SU-DHL-6 (cell line): ENCODE results near the gene C1QC.

Source experiments
- H2AFZ ChIP-seq: fragments of 200-600 bp; sonication (generic); 2 replicates; pipeline ENCODE4 v1.6.1; 2014; ENCODE audit warnings: low read depth, mild to moderate bottlenecking, moderate library complexity, mixed read lengths, antibody characterized with exemption, low read length; ENCODE audit not compliant: severe bottlenecking
- H3F3A ChIP-seq: fragments of 200-600 bp; shearing (Covaris generic); 2 replicates; pipeline ENCODE4 v1.6.0; 2016; ENCODE audit warnings: antibody characterized with exemption, mild to moderate bottlenecking; ENCODE audit not compliant: insufficient read depth
- H3K27ac ChIP-seq: fragments of 200-600 bp; sonication (generic); 2 replicates; pipeline ENCODE4 v1.5.1; 2016; ENCODE audit warnings: low read depth, mild to moderate bottlenecking, low read length, moderate library complexity, mixed read lengths
- H3K27me3 ChIP-seq: fragments of 200-600 bp; sonication (generic), shearing (Covaris generic); 2 replicates; pipeline ENCODE4 v1.6.0; 2014; ENCODE audit warnings: mild to moderate bottlenecking, low read length
- H3K36me3 ChIP-seq: fragments of 200-600 bp; sonication (generic); 2 replicates; pipeline ENCODE4 v1.6.1; 2014; ENCODE audit warnings: mild to moderate bottlenecking, low read length, mixed read lengths
- H3K4me2 ChIP-seq: fragments of 300-600, 200-600 bp; shearing (Covaris generic), sonication (generic); 2 replicates; pipeline ENCODE4 v1.6.0; 2014; ENCODE audit warnings: low read length, low read depth, mild to moderate bottlenecking; ENCODE audit not compliant: poor library complexity, severe bottlenecking
- H3K4me3 ChIP-seq: fragments of 200-600 bp; sonication (generic); 2 replicates; pipeline ENCODE4 v1.5.1; 2014; ENCODE audit warnings: antibody characterized with exemption, low read length, mild to moderate bottlenecking, mixed read lengths; ENCODE audit not compliant: insufficient read depth, poor library complexity, severe bottlenecking
- H3K79me2 ChIP-seq: fragments of 200-600 bp; sonication (generic); 2 replicates; pipeline ENCODE4 v1.6.1; 2014; ENCODE audit warnings: mild to moderate bottlenecking, low read length, moderate library complexity; ENCODE audit not compliant: insufficient read depth
- H3K9ac ChIP-seq: fragments of 200-600 bp; sonication (generic); 2 replicates; pipeline ENCODE4 v1.7.0; 2014; ENCODE audit warnings: mild to moderate bottlenecking, low read length
- H3K9me2 ChIP-seq: fragments of 200-600 bp; sonication (generic); replicated peaks from 2 replicates; pipeline ENCODE4 v1.6.1; 2014; ENCODE audit warnings: low read length; ENCODE audit not compliant: insufficient read depth
- H3K9me3 ChIP-seq: fragments of 200-600 bp; sonication (generic); 2 replicates; pipeline ENCODE4 v1.6.1; 2014; ENCODE audit warnings: low read length, mixed read lengths; ENCODE audit not compliant: insufficient read depth
- H4K20me1 ChIP-seq: fragments of 200-600 bp; sonication (generic); 2 replicates; pipeline ENCODE4 v1.6.1; 2014; ENCODE audit warnings: low read depth, mild to moderate bottlenecking, antibody characterized with exemption, low read length, moderate library complexity, mixed read lengths
- EZH2phosphoT487 ChIP-seq: fragments of 200-600 bp; sonication (generic), shearing (Covaris generic); conservative IDR thresholded peaks from 2 replicates; pipeline ENCODE4 v1.6.1; 2018; ENCODE audit warnings: mild to moderate bottlenecking, antibody characterized with exemption, low read length, moderate library complexity, mixed read lengths
- TF ChIP-seq, protein P1 (sequence below): fragments of 200-600 bp; sonication (generic); IDR thresholded peaks from one replicate; pipeline ENCODE4 v1.5.1; 2017; ENCODE audit warnings: antibody characterized with exemption, mild to moderate bottlenecking, low read length, moderate library complexity; ENCODE audit not compliant: insufficient read depth, poor library complexity, severe bottlenecking

Gene C1QC

DNA sequence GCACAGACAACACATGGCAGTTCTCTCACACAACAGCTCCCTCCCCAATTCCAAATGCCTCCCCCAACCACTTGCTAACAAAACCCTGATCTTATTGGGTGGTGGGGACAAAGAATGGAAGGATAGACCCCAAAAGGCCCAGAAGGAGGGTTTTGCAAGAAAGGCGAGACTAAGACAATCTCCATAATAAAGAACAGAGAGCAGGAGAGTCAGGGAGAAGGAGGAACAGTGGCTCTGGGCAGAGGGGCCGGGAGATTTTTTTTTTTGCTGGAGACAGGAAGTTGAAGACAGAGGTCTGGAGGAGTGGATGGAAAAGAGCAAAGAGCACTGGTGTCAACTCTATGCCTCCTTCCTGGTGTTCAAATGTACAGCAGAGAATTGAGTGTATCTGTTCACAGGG is 13.5 kb upstream of the C1QC start:
- H3K4me2 ChIP-seq: no peak overlapping the region
- H3K4me3 ChIP-seq: no peak overlapping the region
- no peak overlapping the region for H2AFZ ChIP-seq
- H3K36me3 ChIP-seq: no peaks in the 10 kb centered on the region
- no peaks in the 10 kb centered on the region for H3F3A ChIP-seq
- no peaks in the 10 kb centered on the region for H3K9me3 ChIP-seq
- H3K27me3 ChIP-seq: no peaks in the 10 kb centered on the region
- no peak for TF ChIP-seq EZH2phosphoT487
- TF ChIP-seq, protein P1, sequence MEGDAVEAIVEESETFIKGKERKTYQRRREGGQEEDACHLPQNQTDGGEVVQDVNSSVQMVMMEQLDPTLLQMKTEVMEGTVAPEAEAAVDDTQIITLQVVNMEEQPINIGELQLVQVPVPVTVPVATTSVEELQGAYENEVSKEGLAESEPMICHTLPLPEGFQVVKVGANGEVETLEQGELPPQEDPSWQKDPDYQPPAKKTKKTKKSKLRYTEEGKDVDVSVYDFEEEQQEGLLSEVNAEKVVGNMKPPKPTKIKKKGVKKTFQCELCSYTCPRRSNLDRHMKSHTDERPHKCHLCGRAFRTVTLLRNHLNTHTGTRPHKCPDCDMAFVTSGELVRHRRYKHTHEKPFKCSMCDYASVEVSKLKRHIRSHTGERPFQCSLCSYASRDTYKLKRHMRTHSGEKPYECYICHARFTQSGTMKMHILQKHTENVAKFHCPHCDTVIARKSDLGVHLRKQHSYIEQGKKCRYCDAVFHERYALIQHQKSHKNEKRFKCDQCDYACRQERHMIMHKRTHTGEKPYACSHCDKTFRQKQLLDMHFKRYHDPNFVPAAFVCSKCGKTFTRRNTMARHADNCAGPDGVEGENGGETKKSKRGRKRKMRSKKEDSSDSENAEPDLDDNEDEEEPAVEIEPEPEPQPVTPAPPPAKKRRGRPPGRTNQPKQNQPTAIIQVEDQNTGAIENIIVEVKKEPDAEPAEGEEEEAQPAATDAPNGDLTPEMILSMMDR: no peak
- H3K79me2 ChIP-seq: no peaks in the 10 kb centered on the region
- no peaks in the 10 kb centered on the region for H4K20me1 ChIP-seq
- no peaks in the 10 kb centered on the region for H3K9me2 ChIP-seq
- no peak overlapping the region for H3K27ac ChIP-seq
- no peak overlapping the region for H3K9ac ChIP-seq

DNA sequence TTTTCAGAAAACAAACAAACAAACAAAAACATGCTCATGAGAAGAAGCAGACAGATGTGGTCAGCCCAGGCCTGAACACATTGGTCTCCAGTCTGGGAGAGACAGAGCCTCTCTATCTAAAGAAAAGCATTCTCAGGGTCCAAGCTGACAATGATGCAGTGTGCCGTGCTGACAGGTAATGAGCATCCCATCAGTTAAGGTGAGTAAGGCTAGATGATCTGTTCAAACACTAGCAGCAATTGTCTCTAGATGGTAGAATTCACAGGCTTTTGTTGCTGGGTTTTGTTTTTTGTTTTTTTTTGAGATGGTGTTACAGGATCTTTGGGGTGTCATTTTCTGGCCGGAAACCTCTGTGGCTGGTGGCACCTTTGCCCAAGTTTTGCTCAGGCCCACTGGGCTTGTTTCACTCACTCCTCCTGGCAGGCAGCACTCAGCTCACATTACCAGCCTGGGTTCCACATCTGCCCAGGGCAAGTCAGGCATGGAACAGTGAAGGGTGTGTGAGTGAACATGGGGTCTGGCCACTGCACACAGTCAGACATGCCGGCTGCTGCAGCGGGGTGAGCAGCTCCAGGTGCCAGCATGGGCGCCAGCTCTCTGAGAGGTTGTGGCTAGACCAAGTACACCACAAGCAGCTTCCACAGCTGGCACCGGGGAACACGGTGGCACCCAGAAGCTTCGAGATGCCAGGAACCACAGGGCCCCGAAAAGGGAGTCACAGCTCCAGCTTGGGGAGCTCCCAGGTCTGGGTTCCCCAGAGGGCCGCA is 9.6 kb upstream of the C1QC start:
- Histone ChIP-seq H3K9me2 (no peaks in the 10 kb centered on the region), H3K27me3 (no peaks in the 10 kb centered on the region)

DNA sequence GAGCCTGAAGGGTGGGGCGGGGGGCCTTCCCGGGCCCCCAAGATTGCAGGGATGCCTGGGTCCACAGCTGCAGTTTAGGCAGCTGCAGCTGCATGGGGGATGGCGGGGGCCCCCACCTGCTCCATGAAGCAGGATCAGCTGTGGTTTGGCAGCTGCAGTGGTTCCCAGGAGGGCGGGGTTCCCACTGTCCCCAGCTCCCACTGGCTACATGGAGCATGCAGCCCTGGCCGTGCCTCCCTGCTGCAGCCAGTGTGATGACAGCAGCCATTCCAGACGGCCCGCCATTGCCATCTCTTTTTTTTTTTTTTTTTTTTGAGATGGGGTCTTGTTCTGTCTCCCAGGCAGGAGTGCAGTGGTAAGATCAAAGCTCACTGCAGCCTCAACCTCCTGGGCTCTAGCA is 8.0 kb upstream of the C1QC start:
- Histone ChIP-seq H4K20me1 (no peaks in the 10 kb centered on the region), H3K4me3 (no peak overlapping the region), H3K27ac (no peak overlapping the region), H2AFZ (no peak overlapping the region), H3F3A (no peaks in the 10 kb centered on the region), H3K9me2 (no peaks in the 10 kb centered on the region), H3K79me2 (no peaks in the 10 kb centered on the region), H3K4me2 (no peak overlapping the region), H3K9ac (no peak overlapping the region), H3K27me3 (no peaks in the 10 kb centered on the region), H3K36me3 (no peaks in the 10 kb centered on the region), H3K9me3 (no peaks in the 10 kb centered on the region)
- TF ChIP-seq, protein P1: no peak
- no peak for TF ChIP-seq EZH2phosphoT487

More for the DNA sequence above, 9.6 kb upstream of the C1QC start:
- Histone ChIP-seq H3F3A (no peaks in the 10 kb centered on the region), H3K36me3 (no peaks in the 10 kb centered on the region), H3K9ac (no peak overlapping the region), H3K4me2 (no peak overlapping the region), H2AFZ (no peak overlapping the region), H3K79me2 (no peaks in the 10 kb centered on the region), H3K4me3 (no peak overlapping the region), H4K20me1 (no peaks in the 10 kb centered on the region), H3K27ac (no peak overlapping the region), H3K9me3 (no peaks in the 10 kb centered on the region)
- TF ChIP-seq, protein P1: no peak
- no peak for TF ChIP-seq EZH2phosphoT487
